Stimulated activated naive B cell treated with anti-CD40 and anti-IgM and Interleukin-4, amounts not matched to agents 10 μg/mL and 1 μg/mL and 100 μg/mL, for 72 hours (primary cell): Measurements from ENCODE around the gene CFAP92.
A peak's percentile ranks its signal among the peaks of the same experiment; 100 is the strongest.

Experiments used
- ATAC-seq, 2 donors: fragments of 150-1000 bp; cut with Tn5 transposase; replicated peaks; 2 replicates each; pipeline ENCODE4 v1.10.0; 2021; ENCODE audit warnings: moderate library complexity in 1 of 2
- DNase-seq: peaks from one replicate; pipeline ENCODE4 v3.0.0; 2021
- H3K27ac Mint-ChIP-seq: one replicate; pipeline ENCODE4 v1.8.0; 2022; ENCODE audit warnings: mild to moderate bottlenecking, mixed read lengths
- H3K27me3 Mint-ChIP-seq, 2 donors: one replicate each; pipeline ENCODE4 v1.8.0; 2022; ENCODE audit warnings: mixed read lengths in 2 of 2
- H3K36me3 Mint-ChIP-seq, 2 donors: one replicate each; pipeline ENCODE4 v1.8.0; 2022; ENCODE audit warnings: mixed read lengths in 2 of 2, mild to moderate bottlenecking in 1 of 2
- H3K4me1 Mint-ChIP-seq, 2 donors: one replicate each; pipeline ENCODE4 v1.8.0; 2022; ENCODE audit warnings: mixed read lengths in 2 of 2, mild to moderate bottlenecking in 1 of 2
- H3K4me3 Mint-ChIP-seq, 2 donors: one replicate each; pipeline ENCODE4 v1.8.0; 2022; ENCODE audit warnings: mild to moderate bottlenecking in 2 of 2, mixed read lengths in 2 of 2, moderate library complexity in 1 of 2
- H3K9me3 Mint-ChIP-seq, 2 donors: one replicate each; pipeline ENCODE4 v1.8.0; 2022; ENCODE audit warnings: mixed read lengths in 2 of 2, mild to moderate bottlenecking in 1 of 2

The CFAP92 gene

GRCh38 chr3:128993461-128994172 is at the start of gene CFAP92:
Gene CFAP92, minus strand, starts transcription at chr3:128994076. Its CDS starts 772 bp downstream, at chr3:128993304.
- no peaks in the 10 kb centered on the region for H3K9me3 Mint-ChIP-seq
- H3K27ac Mint-ChIP-seq, result peak within 1 kb of the TSS; percentile 81
- DNase-seq (peak; percentile 82), ATAC-seq (peak; percentile 97 to 98)
- peaks cover 20 to 39% of the 10 kb centered on the region in 2 donors for H3K4me1 Mint-ChIP-seq
- no peaks in the 10 kb centered on the region for H3K36me3 Mint-ChIP-seq
- H3K27me3 Mint-ChIP-seq, result peaks cover 10 to 17% of the 10 kb centered on the region in 2 donors
- peak within 1 kb of the TSS; percentile 80 to 82 for H3K4me3 Mint-ChIP-seq

GRCh38 chr3:129040579-129041300 is 46.9 kb upstream of the CFAP92 start:
- H3K36me3 Mint-ChIP-seq, result peaks cover 0 to 14% of the 10 kb centered on the region in 2 donors
- no peak for ATAC-seq
- no peak overlapping the region for H3K4me3 Mint-ChIP-seq
- H3K9me3 Mint-ChIP-seq, result peaks cover 3 to 10% of the 10 kb centered on the region in 2 donors
- H3K27ac Mint-ChIP-seq, result no peak overlapping the region
- H3K27me3 Mint-ChIP-seq, result peaks cover 36 to 50% of the 10 kb centered on the region in 2 donors
- peaks cover 0 to 3% of the 10 kb centered on the region in 2 donors for H3K4me1 Mint-ChIP-seq
- no peak for DNase-seq

DNA sequence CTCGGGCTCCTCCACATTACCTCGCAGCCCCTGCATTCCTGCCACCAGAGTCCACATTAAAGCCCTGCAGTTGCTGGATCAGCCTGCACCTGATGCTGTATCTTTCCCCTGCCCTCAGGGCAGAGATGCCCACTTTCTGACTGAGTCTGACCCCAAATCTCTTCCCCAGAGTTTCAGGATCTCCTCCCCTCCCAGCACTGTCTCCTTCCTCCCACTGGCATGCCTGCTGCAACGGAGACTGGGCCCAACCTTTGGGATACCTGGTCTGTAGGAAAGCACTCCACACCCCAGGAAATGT is 46.1 kb upstream of the CFAP92 start:
- no peak overlapping the region for H3K27ac Mint-ChIP-seq
- H3K27me3 Mint-ChIP-seq, result peaks cover 36 to 50% of the 10 kb centered on the region in 2 donors

DNA sequence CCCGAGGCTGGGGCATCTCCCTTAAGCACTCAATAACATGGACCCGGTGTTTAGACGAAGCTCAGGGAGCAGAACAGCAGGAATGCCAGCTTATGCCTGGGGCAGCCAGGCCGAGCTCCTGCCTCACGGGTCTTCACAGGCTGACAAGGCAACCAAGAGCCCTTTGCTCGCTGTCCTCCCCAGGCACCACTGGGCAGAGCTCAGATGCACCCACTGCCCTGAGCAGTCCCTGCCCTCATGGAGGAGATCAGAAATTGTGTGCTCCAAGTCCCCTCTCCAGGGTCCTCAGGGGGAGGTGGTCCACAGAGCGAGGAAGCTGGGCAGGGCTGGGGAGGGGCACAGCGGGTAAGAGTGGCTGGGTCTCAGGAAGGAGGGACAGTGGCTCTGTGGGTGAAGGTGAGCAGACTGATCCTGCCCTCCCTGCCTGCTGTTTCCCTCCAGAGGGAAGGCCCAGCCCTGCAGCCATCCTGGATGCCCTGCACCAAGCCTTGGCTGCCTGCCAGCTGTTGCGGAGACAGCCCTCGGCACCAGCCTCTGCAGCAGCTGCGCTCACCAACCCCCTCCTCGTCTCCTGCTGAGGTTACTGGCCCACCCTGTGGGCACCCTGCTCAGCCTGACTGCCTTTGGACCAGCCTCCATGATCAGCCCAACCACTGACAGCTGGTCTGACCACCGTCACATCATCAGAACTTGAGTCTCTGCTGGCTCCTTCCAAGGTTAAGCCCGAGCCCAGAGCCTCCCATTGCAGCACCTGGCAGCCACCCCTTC is 45.6 kb upstream of the CFAP92 start:
- DNase-seq (no peak), ATAC-seq (no peak)
- Mint-ChIP-seq H3K4me3 (no peak overlapping the region), H3K9me3 (peaks cover 3 to 10% of the 10 kb centered on the region in 2 donors), H3K36me3 (peaks cover 0 to 11% of the 10 kb centered on the region in 2 donors), H3K27me3 (peaks cover 36 to 45% of the 10 kb centered on the region in 2 donors), H3K27ac (no peak overlapping the region), H3K4me1 (peaks cover 0 to 3% of the 10 kb centered on the region in 2 donors)

More for the DNA sequence above, 46.1 kb upstream of the CFAP92 start:
- H3K4me1 Mint-ChIP-seq, result peaks cover 0 to 3% of the 10 kb centered on the region in 2 donors
- H3K4me3 Mint-ChIP-seq, result no peak overlapping the region
- peaks cover 0 to 14% of the 10 kb centered on the region in 2 donors for H3K36me3 Mint-ChIP-seq
- H3K9me3 Mint-ChIP-seq, result peaks cover 3 to 10% of the 10 kb centered on the region in 2 donors
- no peak for ATAC-seq
- DNase-seq, result no peak

GRCh38 chr3:129038121-129038855 is 44.4 kb upstream of the CFAP92 start:
- ATAC-seq, result no peak
- Mint-ChIP-seq H3K27ac (no peak overlapping the region), H3K36me3 (peaks cover 0 to 5% of the 10 kb centered on the region in 2 donors), H3K4me1 (peaks cover 0 to 3% of the 10 kb centered on the region in 2 donors), H3K9me3 (peaks cover 3 to 10% of the 10 kb centered on the region in 2 donors), H3K27me3 (peaks cover 26 to 38% of the 10 kb centered on the region in 2 donors), H3K4me3 (no peak overlapping the region)
- no peak for DNase-seq

DNA sequence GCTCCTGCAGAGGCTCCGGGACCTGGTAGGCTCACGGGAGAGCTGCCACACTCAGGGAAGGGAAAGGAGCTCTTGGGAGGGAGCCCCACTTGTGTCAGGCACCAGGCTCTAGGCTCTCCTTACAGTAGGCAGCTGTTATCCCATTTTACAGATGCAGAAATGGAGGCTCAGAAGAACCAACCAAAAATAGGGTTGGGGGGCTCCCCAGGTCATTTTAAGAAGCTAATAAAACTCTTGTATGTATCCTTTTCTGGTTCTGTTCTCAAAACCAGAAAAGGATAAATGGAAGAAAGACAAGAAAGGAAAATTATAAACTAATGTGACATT is 43.2 kb upstream of the CFAP92 start:
- Mint-ChIP-seq H3K27me3 (peaks cover 23 to 26% of the 10 kb centered on the region in 2 donors), H3K9me3 (peaks cover 0 to 1% of the 10 kb centered on the region in 2 donors), H3K36me3 (peaks cover 0 to under 1% of the 10 kb centered on the region in 2 donors), H3K27ac (no peak overlapping the region), H3K4me1 (peaks cover 0 to 3% of the 10 kb centered on the region in 2 donors), H3K4me3 (no peak overlapping the region)
- no peak for ATAC-seq
- DNase-seq, result no peak

- Mint-ChIP-seq H3K36me3 (no peaks in the 10 kb centered on the region), H3K27ac (no peak overlapping the region), H3K9me3 (no peaks in the 10 kb centered on the region), H3K4me1 (peaks cover 0 to 3% of the 10 kb centered on the region in 2 donors), H3K27me3 (peaks cover 22% of the 10 kb centered on the region in 2 donors), H3K4me3 (no peak overlapping the region)
- ATAC-seq (no peak), DNase-seq (no peak)
Measured at GRCh38 chr3:129036222-129037092, 42.6 kb upstream of the CFAP92 start.

DNA sequence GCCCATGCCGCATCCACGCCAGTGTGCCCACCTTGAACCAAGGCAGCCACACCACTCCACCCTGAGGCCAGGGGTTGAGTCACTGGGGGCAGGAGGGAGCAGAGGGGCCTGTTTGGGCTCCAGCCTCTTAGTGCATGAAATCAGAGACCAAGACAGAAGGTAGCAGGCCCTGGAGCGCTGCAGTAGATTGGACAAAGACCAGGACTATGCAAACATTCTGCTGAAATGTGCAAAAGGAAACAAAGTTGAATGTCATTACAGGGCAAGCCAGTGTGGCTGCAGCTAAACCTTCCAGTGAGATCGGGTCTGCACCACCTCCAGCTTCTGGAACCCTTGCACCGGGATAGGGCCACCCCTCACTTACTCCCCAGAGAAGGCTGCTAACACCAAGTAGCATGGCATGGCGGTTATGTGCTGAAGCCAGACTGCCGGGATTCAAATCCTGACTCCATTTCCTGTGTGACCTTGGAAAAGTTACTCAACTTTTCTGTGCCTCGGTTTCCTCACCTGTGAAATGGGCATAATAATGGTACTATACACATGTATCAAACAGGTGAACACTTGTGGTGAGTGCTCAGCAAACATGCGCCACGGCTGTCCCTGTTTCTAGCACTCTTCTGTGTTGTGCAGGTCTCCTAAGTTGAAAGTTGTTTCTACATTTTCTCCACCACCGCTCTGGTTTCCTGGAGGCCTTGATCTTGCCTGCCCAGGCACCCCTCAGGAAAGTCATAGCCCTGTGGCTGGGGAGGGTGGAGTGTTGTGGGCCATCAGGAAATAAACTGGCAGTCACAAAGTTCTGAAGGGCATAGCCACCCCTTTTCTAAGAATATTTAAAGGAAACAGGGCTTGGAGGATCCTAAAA is 41.7 kb upstream of the CFAP92 start:
- Mint-ChIP-seq H3K36me3 (no peaks in the 10 kb centered on the region), H3K27ac (no peak overlapping the region), H3K27me3 (peaks cover 18 to 22% of the 10 kb centered on the region in 2 donors), H3K4me1 (peaks cover 0 to 3% of the 10 kb centered on the region in 2 donors), H3K9me3 (no peaks in the 10 kb centered on the region), H3K4me3 (no peak overlapping the region)
- ATAC-seq, result no peak
- no peak for DNase-seq

GRCh38 chr3:129034642-129035041 is 40.8 kb upstream of the CFAP92 start:
- peak in 1 of 2 donors; percentile 46 for ATAC-seq
- no peak overlapping the region for H3K4me3 Mint-ChIP-seq
- no peaks in the 10 kb centered on the region for H3K4me1 Mint-ChIP-seq
- no peak for DNase-seq
- H3K36me3 Mint-ChIP-seq, result no peaks in the 10 kb centered on the region
- H3K27ac Mint-ChIP-seq, result no peak overlapping the region
- peaks cover 9 to 18% of the 10 kb centered on the region in 2 donors for H3K27me3 Mint-ChIP-seq
- no peaks in the 10 kb centered on the region for H3K9me3 Mint-ChIP-seq

GRCh38 chr3:129033633-129034321 is 39.9 kb upstream of the CFAP92 start:
- ATAC-seq, result no peak
- Mint-ChIP-seq H3K36me3 (no peaks in the 10 kb centered on the region), H3K4me3 (no peak overlapping the region), H3K27ac (no peak overlapping the region), H3K9me3 (no peaks in the 10 kb centered on the region), H3K4me1 (no peaks in the 10 kb centered on the region), H3K27me3 (peaks cover under 1 to 9% of the 10 kb centered on the region in 2 donors)
- DNase-seq, result no peak

GRCh38 chr3:129033151-129033550 is 39.3 kb upstream of the CFAP92 start:
- H3K4me3 Mint-ChIP-seq, result no peak overlapping the region
- no peak for DNase-seq
- no peaks in the 10 kb centered on the region for H3K9me3 Mint-ChIP-seq
- H3K27me3 Mint-ChIP-seq, result peaks cover 0 to 7% of the 10 kb centered on the region in 2 donors
- no peak for ATAC-seq
- no peaks in the 10 kb centered on the region for H3K4me1 Mint-ChIP-seq
- H3K36me3 Mint-ChIP-seq, result no peaks in the 10 kb centered on the region
- H3K27ac Mint-ChIP-seq, result no peak overlapping the region

GRCh38 chr3:129032716-129033115 is 38.8 kb upstream of the CFAP92 start:
- H3K4me1 Mint-ChIP-seq, result no peaks in the 10 kb centered on the region
- H3K36me3 Mint-ChIP-seq, result no peaks in the 10 kb centered on the region
- H3K27me3 Mint-ChIP-seq, result peaks cover 0 to 7% of the 10 kb centered on the region in 2 donors
- H3K4me3 Mint-ChIP-seq, result no peak overlapping the region
- ATAC-seq, result no peak
- H3K27ac Mint-ChIP-seq, result no peak overlapping the region
- DNase-seq, result no peak
- no peaks in the 10 kb centered on the region for H3K9me3 Mint-ChIP-seq
